Sigmoid colon (tissue), 7 donors: ENCODE results near the gene GRHPR. TPM values are rescaled to one million over a fixed set of nuclear protein-coding genes. Genes with fewer than 3 reads are reported as not detected.

Experiments used
- DNase-seq: peaks from one replicate; pipeline ENCODE4 v3.0.0-alpha.2; 2019
- H3K27ac ChIP-seq, 4 donors: fragments of 200-600 bp; sonication (generic); one replicate each; pipeline ENCODE4 v1.5.1; 2016 to 2019; ENCODE audit warnings: mild to moderate bottlenecking in 1 of 4
- H3K27me3 ChIP-seq, 3 donors: fragments of 200-600 bp; sonication (generic); one replicate each; pipeline ENCODE4 v1.5.1; 2019; ENCODE audit warnings: mild to moderate bottlenecking in 1 of 3
- H3K36me3 ChIP-seq, 4 donors: fragments of 200-600 bp; sonication (generic); one replicate each; pipeline ENCODE4 v1.5.1; 2016 to 2019
- H3K4me1 ChIP-seq, 4 donors: fragments of 200-600 bp; sonication (generic); one replicate each; pipeline ENCODE4 v1.5.1; 2017 to 2019
- H3K4me3 ChIP-seq, 4 donors: fragments of 200-600 bp; sonication (generic); one replicate each; pipeline ENCODE4 v1.5.1; 2017 to 2019; ENCODE audit warnings: mild to moderate bottlenecking in 2 of 4, moderate library complexity in 1 of 4
- H3K9me3 ChIP-seq, 4 donors: fragments of 200-600 bp in 3 of 4; sonication (generic) in 3 of 4; one replicate each; pipeline versions ENCODE4 v1.5.1 to v1.6.1; 2013 to 2019
- EP300 ChIP-seq, 4 donors: sonication (generic); formaldehyde crosslinking; IDR thresholded peaks; one replicate each; pipeline ENCODE4 v1.6.1; 2017; ENCODE audit warnings: antibody characterized with exemption in 4 of 4
- POLR2A ChIP-seq, 2 donors: fragments of 450-650 bp; IDR thresholded peaks; one replicate each; pipeline ENCODE4 v1.6.1; 2016; ENCODE audit warnings: antibody characterized with exemption in 2 of 2, mild to moderate bottlenecking in 2 of 2, moderate library complexity in 2 of 2
- POLR2AphosphoS5 ChIP-seq, 4 donors: sonication (generic); formaldehyde crosslinking; IDR thresholded peaks; one replicate each; pipeline ENCODE4 v1.6.1; 2017; ENCODE audit warnings: antibody characterized with exemption in 4 of 4
- WGBS, 2 donors: extraction: QIAGEN DNeasy Blood & Tissue Kit; methylation state at CpG; one replicate each; pipeline ENCODE4 v1.1.7; 2013; 5-methylcytosine and 5-hydroxymethylcytosine counted together
- intact Hi-C: fragments of 100-400 bp; cut with DNase I; formaldehyde crosslinking; loops from one replicate; pipeline ENCODE4 v1.15.1; 2023
- polyA plus RNA-seq, 3 donors: library from polyadenylated mRNA; stranded (reverse); fragments of 200-250 nt; gene quantifications; one replicate each; pipeline ENCODE4 v1.2.3, GENCODE V29; 2013
- total RNA-seq, 4 donors: library from RNA; depleted of rRNA; stranded (reverse); fragments of >200 nt; gene quantifications; one replicate each; pipeline ENCODE4 v1.1.0, GENCODE V29; 2016
- TF ChIP-seq, protein P1 (sequence below), 4 experiments: fragments of 450-650 bp in 3 of 4; fragments of 200-600 bp in 1 of 4; IDR thresholded peaks; one replicate each; pipeline ENCODE4 v1.5.1; 2016 to 2019; ENCODE audit warnings: antibody characterized with exemption in 4 of 4, mild to moderate bottlenecking in 3 of 4, moderate library complexity in 2 of 4
- donor health status: healthy with polysubstance abuse.
- donor health status: Bipolar disorder and iron deficiency.
- donor health status: healthy.

GRHPR gene
- total and polyA plus RNA-seq, 7 donors: 84.1 to 165 (median 127) TPM

DNA sequence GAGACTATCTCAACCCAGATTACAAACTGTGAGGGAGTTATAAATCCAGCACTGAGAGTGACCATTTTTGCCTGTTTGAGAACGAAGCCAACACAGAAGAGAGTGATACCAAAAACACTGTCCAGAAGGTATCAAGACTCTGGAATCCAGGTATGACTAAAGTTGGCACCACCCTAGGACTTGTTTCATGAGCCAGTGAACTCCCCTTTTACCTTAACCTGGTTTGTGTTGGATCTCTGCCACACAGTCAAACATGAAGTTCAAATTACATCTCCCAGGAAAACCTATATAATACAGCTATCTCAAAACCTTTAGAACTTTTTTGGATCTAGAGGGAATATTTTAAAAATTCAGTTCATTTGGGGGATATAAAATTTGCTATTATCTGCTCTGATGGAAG lies 31.3 kb downstream of the GRHPR start:
- no peak for DNase-seq
- TF ChIP-seq POLR2AphosphoS5 (IDR thresholded peaks at IDR 0.05): no peak
- no peak for TF ChIP-seq EP300 (IDR thresholded peaks at IDR 0.05)
- no peak for TF ChIP-seq POLR2A (IDR thresholded peaks at IDR 0.05)
- TF ChIP-seq, protein P1, sequence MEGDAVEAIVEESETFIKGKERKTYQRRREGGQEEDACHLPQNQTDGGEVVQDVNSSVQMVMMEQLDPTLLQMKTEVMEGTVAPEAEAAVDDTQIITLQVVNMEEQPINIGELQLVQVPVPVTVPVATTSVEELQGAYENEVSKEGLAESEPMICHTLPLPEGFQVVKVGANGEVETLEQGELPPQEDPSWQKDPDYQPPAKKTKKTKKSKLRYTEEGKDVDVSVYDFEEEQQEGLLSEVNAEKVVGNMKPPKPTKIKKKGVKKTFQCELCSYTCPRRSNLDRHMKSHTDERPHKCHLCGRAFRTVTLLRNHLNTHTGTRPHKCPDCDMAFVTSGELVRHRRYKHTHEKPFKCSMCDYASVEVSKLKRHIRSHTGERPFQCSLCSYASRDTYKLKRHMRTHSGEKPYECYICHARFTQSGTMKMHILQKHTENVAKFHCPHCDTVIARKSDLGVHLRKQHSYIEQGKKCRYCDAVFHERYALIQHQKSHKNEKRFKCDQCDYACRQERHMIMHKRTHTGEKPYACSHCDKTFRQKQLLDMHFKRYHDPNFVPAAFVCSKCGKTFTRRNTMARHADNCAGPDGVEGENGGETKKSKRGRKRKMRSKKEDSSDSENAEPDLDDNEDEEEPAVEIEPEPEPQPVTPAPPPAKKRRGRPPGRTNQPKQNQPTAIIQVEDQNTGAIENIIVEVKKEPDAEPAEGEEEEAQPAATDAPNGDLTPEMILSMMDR (IDR thresholded peaks at IDR 0.05): no peak
- Histone ChIP-seq H3K36me3 (no peaks in the 10 kb centered on the region), H3K27ac (no peak overlapping the region), H3K27me3 (no peaks in the 10 kb centered on the region), H3K4me3 (no peak overlapping the region), H3K9me3 (no peaks in the 10 kb centered on the region), H3K4me1 (peaks cover 0 to 52% (median 20%) of the 10 kb centered on the region in 4 donors)
- intact Hi-C loops: no loop called here
- WGBS, 2 donors: 87 to 98% methylated on average over 1 of the region's 1 CpG

DNA sequence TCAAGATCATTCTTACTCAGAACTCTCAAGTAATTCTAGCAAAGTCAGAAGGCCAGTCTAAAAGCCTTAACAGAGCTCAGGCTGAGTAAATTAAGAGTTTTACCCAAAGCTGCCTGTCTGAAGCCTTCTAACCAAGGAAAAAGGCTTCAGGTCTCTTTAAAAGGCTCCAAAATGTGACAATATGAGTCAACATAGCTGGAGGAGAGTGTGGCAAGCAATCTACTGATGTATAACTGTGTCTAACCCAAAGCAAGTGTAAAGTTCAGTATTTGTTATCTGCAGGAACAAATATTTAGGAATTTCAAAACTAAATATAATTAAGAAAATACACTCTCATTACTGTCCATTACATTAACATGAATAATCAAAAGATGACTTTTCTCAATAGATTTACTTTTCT lies 31.7 kb downstream of the GRHPR start:
- Histone ChIP-seq H3K4me1 (peaks cover 0 to 52% (median 20%) of the 10 kb centered on the region in 4 donors), H3K27ac (no peak overlapping the region)
- TF ChIP-seq, protein P1 (IDR thresholded peaks at IDR 0.05): no peak
- TF ChIP-seq POLR2A (IDR thresholded peaks at IDR 0.05): no peak
- no peak for TF ChIP-seq EP300 (IDR thresholded peaks at IDR 0.05)
- TF ChIP-seq POLR2AphosphoS5 (IDR thresholded peaks at IDR 0.05): no peak

DNA sequence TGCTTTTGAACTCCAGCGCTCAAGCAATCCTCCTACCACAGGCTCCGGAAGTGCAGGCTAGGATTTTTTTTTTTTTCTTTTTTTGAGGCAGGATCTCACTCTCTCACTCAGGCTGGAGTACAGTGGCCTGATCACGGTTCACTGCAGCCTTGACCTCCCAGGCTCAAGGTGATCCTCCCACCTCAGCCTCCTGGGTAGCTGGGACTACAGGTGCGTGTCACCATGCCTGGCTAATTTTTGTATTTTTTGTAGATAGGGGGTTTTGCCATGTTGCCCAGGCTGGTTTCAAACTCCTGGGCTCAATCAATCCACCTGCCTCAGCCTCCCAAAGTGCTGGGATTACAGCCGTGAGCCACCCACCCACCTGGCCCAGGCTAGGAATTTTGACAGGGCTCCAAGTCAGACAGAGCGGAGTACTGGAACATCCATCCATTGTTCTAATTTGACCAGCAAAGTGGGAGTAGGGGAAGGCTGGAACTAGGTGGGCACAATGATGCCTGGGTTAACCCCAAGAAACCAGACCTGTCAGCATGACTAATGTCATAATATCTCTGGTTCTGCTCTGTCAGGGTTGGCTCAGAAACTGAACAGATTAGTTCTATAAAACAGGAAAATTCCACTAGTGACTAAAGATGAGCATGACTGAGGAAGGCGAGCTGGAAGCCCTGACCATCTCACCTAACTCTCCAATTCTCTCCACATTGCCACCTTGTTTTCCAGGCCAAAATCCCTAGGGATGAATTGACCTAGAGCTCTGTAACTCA lies 33.6 kb downstream of the GRHPR start:
- DNase-seq: no peak
- 83% methylated on average over 7 of the region's 7 CpGs for WGBS, 2 donors
- Histone ChIP-seq H3K4me1 (peaks cover 0 to 39% (median 19%) of the 10 kb centered on the region in 4 donors), H3K9me3 (no peaks in the 10 kb centered on the region), H3K36me3 (no peaks in the 10 kb centered on the region), H3K27ac (no peak overlapping the region), H3K27me3 (no peaks in the 10 kb centered on the region), H3K4me3 (no peak overlapping the region)
- no peak for TF ChIP-seq POLR2AphosphoS5 (IDR thresholded peaks at IDR 0.05)
- TF ChIP-seq, protein P1 (IDR thresholded peaks at IDR 0.05): no peak
- TF ChIP-seq EP300 (IDR thresholded peaks at IDR 0.05): no peak
- no peak for TF ChIP-seq POLR2A (IDR thresholded peaks at IDR 0.05)
- intact Hi-C loops: no loop called here

More for the DNA sequence above, 31.7 kb downstream of the GRHPR start:
- Histone ChIP-seq H3K9me3 (no peaks in the 10 kb centered on the region), H3K4me3 (no peak overlapping the region), H3K36me3 (no peaks in the 10 kb centered on the region), H3K27me3 (no peaks in the 10 kb centered on the region)
- DNase-seq: no peak
- intact Hi-C loops: no loop called here

DNA sequence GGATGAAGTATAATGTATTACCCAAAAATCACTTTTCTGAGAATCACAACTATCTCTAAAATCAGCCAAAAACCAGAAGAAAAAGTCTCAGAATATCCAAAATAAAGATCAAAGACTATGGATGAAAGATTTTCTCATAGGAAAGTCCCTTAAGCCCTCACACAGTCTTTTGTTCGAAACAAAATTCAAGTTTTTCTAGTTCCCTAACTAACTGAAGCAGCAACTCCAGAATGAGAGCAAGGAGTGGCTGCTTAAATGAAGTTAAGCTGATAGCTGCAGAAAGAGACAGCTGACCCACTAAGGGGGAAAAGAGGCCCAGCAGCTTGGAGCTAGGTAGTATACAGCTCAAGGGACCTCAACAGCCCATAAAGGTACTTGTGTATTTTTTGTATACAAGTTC lies 34.3 kb downstream of the GRHPR start:
- Histone ChIP-seq H3K9me3 (no peaks in the 10 kb centered on the region), H3K4me3 (no peak overlapping the region), H3K27ac (no peak overlapping the region), H3K36me3 (no peaks in the 10 kb centered on the region), H3K27me3 (no peaks in the 10 kb centered on the region), H3K4me1 (peaks cover 0 to 39% (median 20%) of the 10 kb centered on the region in 4 donors)
- TF ChIP-seq, protein P1 (IDR thresholded peaks at IDR 0.05): no peak
- no peak for TF ChIP-seq POLR2A (IDR thresholded peaks at IDR 0.05)
- TF ChIP-seq POLR2AphosphoS5 (IDR thresholded peaks at IDR 0.05): no peak
- no peak for TF ChIP-seq EP300 (IDR thresholded peaks at IDR 0.05)
- WGBS, 2 donors: 73 to 88% methylated on average over 1 of the region's 1 CpG
- intact Hi-C loops: no loop called here
- DNase-seq: no peak
